HG03135 (cell line): ENCODE results near the gene SPATA33.
"Not testable (repeated sequence)": the region's sequence is repeated elsewhere in the genome, so short reads cannot be mapped to it uniquely, and the experiment has no call there.

ENCODE experiments used
- ATAC-seq: cut with Tn5 transposase; IDR thresholded peaks from one replicate; pipeline ENCODE4 v1.9.1; 2021; ENCODE audit warnings: mild to moderate bottlenecking, moderate library complexity; ENCODE audit not compliant: unreplicated experiment

Gene SPATA33

DNA sequence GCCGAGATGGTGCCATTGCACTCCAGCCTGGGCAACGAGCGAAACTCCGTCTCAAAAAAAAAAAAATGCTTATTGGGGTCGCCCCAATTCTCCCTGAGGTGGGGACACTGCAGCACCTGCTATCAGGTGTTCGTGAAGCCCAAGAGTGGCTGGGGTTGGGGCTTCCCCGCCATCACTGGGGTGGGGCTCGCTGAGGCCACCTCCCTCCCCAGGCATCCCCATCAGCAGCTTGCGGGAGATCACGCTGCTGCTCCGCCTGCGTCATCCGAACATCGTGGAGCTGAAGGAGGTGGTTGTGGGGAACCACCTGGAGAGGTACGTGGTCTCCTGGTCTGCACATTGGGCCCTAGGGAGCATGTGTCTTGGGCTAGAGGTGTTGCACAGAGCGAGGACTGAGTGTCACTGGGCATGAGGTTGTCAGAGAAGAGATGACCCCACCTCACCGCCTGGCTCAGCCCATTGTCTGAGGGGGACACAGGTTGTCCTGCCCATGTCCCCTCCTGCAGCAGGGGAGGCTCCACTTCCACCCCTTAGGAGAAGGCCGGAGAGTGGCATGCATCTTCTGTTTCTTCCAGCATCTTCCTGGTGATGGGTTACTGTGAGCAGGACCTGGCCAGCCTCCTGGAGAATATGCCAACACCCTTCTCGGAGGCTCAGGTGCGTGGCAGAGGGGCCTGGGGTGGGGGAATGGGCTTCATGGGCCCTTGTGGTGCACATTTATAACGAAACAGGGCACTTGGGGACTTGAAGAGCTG is 33.8 kb downstream of the SPATA33 start:
- no peak for ATAC-seq

DNA sequence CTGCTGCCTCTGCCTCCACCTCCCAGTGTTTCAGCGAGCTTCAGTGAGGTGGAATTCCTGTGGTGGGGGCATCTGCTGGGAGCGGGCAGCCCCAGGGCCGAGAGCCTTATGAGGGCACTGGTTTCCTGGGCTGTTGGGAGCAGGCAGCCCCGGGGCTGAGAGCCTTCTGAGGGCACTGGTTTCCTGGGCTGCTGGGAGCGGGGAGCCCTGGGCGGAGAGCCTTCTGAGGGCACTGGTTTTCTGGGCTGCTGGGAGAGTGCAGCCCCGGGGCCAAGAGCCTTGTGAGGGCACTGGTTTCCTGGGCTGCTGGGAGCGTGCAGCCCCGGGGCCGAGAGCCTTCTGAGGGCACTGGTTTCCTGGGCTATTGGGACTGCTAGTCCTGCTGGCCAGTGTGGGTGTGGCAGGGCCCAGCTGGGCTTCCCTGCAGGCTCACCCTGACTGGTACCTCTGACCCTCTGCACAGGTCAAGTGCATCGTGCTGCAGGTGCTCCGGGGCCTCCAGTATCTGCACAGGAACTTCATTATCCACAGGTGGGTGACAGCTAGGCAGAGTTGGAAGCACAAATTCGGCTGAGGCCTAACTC is 34.4 kb downstream of the SPATA33 start:
- no peak for ATAC-seq

DNA sequence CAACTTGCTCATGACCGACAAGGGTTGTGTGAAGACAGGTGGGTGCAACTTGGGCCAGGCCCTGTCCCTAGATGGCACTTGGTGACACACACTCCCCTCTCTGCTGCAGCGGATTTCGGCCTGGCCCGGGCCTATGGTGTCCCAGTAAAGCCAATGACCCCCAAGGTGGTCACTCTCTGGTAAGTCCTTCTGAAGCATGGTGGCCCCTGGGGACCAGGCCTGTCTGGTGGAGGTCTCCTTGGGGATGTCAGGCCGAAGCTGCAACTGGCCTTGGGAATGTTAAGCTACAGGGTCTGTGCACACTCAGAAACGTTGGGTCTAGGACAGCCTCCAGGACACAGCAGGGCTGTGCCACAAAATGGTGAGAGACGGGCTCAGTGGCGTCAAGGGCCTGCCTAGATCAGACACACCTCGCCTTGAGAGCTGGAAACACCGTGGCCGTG is 35.7 kb downstream of the SPATA33 start:
- ATAC-seq, result no peak

DNA sequence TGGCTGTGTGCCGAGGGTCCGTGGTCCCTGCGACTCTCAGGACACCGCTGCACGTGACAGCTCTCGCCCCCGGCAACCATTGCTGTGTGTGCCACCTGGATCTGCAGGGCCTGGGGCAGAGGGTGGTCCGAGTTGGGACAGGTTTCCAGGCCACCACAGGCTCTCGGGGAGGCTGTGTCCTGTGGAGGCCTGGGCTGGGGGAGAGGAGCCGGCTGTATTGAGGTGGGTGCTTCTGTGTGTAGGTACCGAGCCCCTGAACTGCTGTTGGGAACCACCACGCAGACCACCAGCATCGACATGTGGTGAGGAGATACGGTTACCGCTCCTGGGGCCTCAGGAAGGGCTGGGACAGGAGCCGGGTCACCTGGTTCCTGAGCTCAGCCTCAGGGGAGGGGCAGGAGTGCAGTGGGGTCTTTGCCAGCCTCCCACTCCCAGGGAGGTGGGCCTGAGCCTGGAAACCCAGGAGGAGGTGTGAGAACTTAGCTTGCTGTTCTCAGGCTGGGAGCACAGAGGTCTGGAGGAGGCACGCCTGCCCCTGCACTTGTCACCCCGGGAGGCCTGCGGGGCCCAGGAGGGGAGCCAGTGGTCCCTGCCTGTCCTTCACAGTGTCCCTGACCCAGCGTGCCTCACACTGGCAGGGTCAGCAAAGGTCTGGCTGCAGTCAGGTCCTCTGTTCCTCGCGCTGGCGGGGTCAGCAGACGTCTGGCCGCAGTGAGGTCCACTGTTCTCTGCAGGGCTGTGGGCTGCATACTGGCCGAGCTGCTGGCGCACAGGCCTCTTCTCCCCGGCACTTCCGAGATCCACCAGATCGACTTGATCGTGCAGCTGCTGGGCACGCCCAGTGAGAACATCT is 36.5 kb downstream of the SPATA33 start:
- no peak for ATAC-seq

DNA sequence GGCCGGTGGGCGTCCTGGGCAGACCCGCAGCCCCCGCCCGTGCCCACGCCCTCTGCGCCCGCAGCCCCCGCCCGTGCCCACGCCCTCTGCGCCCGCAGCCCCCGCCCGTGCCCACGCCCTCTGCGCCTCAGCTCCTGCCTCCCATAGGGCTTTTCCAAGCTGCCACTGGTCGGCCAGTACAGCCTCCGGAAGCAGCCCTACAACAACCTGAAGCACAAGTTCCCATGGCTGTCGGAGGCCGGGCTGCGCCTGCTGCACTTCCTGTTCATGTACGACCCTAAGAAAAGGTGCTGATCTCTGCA is 37.1 kb downstream of the SPATA33 start:
- ATAC-seq, result not testable (repeated sequence)

DNA sequence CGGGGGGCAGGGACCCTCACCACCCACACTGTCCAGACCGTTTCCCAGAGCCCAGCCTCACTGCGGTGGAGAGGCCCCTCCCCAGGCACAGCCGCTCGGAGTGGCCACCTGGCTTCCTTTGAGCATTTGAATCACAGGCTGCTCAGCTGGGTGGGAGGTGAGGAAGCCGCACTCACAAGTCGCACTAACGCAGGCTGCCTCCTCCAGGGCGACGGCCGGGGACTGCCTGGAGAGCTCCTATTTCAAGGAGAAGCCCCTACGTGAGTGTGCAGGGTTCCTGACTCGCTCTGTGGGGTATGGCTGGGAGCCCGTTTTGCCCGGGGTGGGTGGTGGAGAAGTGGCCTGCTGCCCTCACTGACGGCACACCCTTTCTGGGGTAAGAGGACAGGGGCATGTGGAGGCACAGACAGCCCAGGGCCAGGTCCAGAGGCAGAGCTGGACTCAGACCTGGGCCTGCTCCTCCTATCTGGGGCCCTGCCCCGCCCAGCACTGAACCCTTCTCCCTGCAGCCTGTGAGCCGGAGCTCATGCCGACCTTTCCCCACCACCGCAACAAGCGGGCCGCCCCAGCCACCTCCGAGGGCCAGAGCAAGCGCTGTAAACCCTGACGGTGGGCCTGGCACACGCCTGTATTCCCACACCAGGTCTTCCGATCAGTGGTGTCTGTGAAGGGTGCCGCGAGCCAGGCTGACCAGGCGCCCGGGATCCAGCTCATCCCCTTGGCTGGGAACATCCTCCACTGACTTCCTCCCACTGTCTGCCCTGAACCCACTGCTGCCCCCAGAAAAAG is 37.6 kb downstream of the SPATA33 start:
- no peak for ATAC-seq

DNA sequence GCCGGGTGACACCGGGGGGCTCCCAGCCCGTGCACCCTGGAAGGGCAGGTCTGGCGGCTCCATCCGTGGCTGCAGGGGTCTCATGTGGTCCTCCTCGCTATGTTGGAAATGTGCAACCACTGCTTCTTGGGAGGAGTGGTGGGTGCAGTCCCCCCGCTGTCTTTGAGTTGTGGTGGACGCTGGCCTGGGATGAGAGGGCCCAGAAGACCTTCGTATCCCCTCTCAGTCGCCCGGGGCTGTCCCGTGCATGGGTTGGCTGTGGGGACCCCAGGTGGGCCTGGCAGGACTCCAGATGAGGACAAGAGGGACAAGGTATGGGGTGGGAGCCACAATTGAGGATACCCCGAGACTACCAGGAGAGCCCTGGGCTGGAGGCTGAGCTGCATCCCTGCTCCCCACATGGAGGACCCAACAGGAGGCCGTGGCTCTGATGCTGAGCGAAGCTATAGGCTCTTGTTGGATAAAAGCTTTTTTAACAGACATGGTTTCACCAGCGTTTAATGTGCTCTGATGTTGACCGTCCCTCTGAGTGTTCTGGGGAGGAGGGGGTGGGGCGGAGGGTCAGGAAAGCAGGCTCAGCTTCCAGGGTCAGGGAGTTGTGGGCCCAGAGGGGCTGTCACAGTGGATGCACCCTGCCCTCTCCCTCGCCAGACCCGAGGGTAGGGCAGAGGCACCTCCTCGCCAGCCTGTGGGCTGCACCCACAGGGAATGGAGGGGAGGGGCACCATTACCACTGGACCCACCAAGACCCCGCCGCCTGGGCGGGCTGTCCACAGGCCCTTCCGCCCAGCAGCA is 38.4 kb downstream of the SPATA33 start:
- ATAC-seq, result no peak

DNA sequence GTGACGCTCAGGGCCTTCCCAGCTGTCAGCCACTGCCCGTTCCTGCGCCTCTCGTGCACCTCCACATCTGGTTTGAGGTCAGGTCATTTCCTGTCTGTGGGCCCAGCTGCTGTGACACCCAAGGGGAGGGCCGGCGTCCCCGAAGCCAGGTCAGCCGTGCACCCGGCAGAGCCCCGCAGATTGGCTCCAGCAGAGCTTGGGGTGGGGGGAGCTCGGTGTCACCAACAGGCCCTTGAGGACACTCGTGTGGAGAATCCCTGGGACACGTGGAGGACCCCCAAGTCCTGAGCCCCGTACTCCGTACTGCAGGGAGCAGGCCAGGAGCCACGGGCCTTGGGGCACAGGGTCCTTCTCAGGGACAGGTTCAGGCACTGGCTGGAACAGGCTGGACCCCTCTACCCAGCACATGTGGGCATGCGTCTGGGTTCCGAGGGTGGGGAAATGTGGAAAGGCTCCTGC is 39.1 kb downstream of the SPATA33 start:
- ATAC-seq, result no peak

DNA sequence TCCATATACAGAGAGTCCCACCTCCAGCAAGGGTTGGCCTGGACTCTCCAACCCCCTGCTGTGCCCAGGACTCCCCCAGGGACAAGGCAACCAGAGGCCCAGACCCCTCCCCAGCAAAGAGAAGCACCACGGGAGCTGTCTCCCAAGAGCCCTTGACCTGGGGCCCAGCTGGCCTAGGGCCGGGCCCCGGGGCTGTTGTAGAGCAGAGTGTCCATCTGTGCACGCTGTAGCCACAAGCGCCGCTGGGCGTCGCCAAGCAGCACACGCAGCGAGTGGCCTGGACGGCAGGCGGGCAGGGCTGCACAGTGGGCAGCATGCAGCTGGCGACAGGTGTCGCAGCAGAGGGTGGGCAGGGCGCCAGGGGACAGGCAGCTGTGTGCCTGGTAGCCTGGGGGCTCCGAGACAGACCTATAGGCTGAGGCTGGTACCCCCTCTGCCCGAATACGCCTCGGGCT is 39.6 kb downstream of the SPATA33 start:
- no peak for ATAC-seq

DNA sequence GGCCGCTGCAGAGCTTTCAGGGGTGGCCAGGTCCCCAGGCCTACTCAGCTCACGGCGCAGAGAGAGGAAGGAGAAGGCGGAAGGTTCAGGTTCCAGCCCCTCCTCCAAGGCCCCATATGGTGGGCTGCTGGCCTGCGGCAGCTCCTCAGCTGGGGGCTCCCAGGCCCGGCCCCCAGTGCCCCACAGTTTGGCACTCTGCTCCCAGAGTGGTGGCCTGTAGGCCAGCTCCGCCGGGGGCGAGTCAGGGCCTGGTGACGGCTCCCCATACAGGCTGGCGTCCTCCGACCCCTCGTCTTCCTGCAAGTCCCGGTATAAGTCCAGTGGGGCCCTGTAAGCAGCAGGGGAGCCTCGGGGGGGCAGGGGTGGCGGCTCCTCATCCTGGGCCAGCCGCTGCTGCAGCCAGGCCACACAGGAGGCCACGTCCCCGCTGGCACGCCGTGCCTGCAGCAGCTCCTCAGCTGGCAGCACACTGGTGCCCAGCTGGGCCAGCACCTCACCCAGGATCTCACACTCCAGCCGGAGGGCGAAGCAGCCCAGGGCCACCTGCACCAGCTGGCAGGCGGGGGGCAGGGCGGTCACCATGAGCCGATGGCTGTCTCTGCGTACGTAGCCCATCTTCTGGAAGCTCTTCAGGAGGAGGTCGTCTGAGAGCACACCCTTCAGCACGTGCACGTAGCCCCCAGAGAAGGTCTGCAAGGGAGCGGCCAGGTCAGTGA is 40.1 kb downstream of the SPATA33 start:
- ATAC-seq, result no peak

DNA sequence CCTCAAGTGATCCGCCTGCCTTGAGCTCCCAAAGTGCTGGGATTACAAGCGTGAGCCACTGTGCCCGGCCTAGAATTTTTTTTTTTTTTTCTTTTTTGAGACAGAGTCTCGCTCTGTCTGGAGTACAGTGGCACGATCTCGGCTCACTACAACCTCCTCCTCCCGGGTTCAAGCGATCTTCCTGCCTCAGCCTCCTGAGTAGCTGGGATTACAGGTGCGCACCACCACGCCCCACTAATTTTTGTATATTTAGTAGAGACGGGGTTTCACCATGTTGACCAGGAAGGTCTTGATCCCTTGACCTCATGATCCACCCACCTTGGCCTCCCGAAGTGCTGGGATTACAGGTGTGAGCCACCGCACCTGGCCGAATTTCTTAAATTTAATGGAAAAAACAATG is 41.1 kb downstream of the SPATA33 start:
- not testable (repeated sequence) for ATAC-seq

DNA sequence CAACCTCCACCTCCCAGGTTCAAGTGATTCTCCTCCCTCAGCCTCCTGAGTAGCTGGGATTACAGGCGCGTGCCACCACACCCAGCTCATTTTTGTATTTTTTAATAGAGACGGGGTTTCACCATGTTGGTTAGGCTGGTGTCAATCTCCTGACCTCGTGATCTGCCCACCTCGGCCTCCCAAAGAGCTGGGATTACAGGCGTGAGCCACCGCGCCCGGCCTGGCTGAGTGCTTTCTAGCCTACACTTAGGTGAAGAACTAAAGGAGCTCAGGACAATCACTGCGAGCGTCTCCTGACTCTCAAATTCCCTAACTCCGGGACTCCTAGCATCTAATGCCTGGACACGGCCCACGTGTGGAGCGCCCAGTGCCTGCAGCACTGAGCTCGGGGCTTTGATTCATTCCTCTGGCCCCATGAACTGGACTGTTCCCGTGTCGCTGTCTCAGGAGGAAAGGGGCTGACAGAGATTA is 42.0 kb downstream of the SPATA33 start:
- ATAC-seq, result not testable (repeated sequence)

DNA sequence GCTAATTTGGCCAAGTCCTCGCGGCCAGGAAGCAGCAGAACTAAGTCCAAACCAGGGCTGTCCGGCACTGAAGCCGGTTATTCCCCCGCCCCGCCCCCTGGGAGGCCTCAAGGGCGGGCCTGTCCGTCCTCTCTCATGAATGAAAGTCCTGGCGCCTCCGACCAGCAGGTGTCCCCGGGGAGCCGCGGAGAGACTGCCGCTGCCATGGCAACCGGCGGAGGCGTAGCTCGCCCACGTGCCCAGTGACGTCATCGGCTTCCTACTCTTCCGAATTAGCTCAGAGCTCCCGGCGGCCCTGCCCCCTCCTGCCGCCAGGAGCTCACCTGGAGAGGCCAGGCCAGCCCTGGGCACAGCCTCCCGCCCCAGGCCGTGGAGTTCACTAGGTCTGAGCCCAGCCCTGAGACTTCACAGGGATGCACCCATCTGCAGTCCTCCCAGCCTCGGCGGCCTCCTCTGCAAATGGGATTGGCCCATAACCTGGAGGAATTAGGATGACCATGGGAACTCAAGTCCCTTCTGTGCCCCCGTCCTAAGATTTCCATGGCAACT is 42.5 kb downstream of the SPATA33 start:
- ATAC-seq, result peak; percentile 45

DNA sequence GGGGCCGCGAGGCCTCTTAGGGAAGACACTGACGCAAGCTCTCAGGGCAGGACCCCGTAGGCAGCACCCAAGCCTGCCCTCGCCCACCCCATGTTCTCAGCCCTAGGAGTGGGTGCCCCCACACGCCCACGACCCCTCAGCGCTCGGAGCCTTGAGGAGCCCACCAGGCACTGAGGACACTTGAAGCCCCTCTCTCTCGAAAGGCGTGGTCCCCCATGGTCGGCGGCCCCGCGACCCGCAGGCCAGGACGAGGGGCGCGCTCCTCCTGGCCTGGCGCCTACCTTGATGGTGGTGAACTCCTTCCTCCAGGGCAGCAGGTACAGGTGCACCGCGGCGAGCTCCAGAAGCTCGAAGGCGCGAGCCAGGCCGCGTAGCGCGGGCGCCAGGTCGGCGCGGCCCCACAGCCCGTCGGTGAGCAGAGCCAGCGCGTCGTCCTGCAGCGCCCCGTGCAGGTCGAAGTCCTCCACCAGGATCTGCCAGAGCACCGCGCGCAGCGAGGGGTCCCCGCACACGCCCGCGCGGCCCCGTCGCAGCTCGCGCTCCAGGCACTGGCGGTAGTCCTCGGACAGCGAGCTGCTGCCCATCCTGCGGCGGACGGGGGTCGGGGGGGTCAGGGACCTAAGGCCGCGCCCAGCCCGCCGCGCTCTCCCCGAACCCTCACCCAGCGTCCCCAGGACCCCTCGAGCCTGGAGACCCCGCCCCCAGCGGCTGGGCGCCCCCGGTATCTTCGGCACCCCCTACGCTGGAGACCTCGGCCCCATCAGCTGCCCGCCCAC is 43.2 kb downstream of the SPATA33 start:
- ATAC-seq, result peak; percentile 9

DNA sequence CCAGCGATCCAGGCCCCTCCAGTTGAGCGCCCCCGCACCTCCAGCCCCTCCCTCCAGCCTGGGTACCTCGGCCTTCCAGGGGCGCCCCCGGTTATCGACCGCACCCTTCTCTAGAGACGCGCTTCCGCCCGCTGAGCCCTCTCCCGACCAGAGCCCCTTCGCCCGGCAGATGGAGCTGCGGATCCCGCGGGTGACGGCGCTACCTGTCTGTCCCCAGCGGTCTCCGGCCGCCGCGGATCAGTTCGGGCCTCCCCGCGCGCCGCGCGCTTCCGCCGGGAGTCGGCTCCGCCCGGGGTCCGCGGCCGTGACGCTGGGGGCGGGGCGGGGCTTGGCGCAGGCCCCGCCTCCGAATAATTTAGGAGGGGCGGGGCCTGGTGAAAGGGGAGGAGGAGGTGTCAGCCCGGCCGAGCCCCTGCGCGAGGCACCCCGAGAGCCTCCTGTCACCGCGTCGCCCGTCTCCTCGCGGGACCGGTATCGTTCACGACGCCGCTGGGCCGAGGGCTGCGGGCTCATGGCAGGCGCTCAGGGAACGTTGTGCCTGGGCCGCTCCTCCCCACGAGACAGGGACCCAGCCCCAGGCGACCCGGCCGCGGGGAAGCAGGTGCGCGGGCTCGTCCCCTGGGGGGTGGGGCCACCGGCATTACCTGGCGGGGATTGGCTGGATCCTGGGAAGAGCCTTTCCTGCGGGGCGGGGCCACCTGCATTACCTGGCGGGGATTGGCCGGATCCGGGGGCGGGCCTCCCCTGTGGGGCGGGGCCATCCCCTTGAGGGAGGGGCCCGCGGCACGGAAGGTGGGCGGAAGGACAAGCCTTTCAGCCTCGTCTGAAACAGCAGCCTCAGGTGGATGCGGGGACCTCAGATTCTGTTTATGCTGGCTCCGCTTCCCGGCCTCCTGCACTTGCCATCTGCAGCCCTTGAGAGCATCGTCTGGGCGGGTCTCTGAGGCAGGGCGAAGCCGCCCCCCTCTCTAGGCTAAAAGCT is 44.1 kb downstream of the SPATA33 start, which contains the start of gene SPATA2L:
SPATA2L (minus strand) TSS at position 281 of the 982 bp plus-strand sequence. CDS start 473 bp downstream, outside the sequence.
- peak; percentile 61 for ATAC-seq

DNA sequence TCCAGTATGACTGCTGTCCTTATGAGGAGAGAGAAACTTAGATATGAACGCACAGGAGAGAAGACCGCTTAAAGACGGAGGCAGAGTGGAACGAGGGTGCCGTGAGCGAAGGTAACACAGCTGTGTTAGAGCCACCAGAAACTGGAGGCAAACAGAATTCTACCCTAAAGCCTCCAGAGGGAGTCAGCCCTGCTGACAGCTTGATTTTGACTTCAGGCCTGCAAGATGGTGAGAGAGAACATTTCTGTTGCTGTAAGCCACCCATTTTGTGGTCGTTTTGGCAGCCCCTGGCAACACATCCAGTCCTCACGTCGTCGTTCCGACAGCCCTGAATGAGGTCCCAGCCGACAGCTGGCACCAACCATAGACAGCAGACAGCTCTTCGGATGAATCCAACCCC is 46.6 kb downstream of the SPATA33 start:
- ATAC-seq, result no peak

DNA sequence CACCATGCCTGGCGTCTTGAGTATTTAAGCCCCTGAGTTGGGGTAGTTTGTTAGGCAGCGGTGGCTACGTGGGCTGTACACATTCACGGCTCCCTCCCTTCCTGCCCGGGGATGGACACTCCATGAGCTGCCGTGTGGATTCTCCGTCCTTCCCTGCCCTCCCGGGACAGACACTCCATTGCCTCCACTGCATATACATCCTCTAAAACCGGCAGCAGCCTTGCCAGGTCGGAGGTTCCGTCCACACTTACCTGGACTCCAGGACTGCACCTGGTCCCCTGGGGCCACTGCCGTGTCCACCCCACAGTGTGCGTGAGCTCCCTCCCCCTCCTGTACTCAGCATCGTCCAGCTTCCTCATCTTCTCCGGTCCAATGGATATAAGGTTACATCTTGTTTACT is 47.4 kb downstream of the SPATA33 start:
- no peak for ATAC-seq
